GM20431 (cell line): ENCODE measurements around the gene PIP4K2A.
"Not testable (repeated sequence)": the region's sequence is repeated elsewhere in the genome, so short reads cannot be mapped to it uniquely, and the experiment has no call there.

Source experiments
- in situ Hi-C: fragments of 300-500 bp; cut with MseI, MboI; formaldehyde crosslinking; loops from one replicate; pipeline ENCODE4 v1.15.0; 2020; ENCODE audit warnings: low sequenced_read_pairs; ENCODE audit not compliant: unreplicated experiment

The PIP4K2A gene

GRCh38 chr10:22698941-22699440, 15.4 kb downstream of the PIP4K2A start:
- in situ Hi-C loops, result no loop called here

GRCh38 chr10:22697800-22698199, 16.6 kb downstream of the PIP4K2A start:
- in situ Hi-C loops, result no loop called here

DNA sequence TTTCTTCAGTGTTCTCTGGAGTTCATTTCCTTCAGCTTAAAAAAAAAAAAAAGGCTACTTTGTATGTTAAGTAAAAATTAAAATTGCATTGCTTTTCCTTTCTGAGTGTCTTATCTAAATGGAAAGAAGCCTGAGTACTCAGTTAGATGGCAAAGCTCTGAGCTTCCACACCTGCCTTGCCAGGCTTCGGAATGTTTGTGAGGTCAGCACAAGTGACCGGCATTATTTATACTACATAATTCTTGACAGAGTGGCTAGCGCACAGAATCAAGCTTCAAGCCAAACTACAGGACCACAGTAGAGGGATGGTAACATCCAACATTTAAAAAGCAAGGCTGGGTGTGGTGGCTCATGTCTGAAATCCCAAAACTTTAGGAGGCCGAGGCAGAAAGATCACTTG, 17.3 kb downstream of the PIP4K2A start:
- in situ Hi-C loops, result no loop called here

DNA sequence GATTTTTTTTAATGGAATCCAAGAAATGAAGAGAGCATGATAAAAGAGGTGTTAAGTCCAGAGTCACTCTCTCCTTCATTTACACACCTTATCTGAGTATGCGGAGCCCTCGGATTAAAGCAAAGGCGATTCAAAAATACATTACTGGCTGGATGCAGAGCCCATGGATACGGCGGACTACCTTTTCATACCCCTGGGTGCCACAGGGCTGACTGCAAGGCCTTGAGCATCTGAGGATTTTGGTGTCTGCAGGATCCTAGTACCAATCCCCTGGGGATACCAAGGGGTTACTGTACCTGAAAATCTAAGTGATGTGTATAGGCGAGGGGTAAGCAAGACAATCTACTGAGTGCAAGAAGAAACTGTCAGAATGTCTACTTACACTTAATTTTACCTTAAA, 20.5 kb downstream of the PIP4K2A start:
- in situ Hi-C loops, result no loop called here

DNA sequence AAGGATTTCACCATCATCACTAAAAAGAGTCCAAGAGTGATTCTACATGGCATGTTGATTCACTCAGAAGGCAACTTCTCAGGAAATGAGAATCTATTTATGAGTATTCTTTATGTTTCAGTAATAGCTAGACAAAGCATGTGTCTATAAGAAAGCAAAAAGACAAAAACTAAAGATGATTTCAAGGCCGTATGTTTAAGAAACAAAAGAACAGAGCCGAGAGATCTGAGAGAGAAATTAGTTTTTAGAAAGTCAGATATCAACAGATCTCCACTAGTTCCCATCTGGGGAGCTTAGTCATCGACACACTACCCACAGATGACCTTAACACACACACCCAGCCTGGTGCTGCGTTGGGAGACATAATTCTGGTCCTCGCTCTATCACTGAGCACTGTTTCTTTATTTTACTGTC, 21.0 kb downstream of the PIP4K2A start:
- in situ Hi-C loops, result no loop called here

- in situ Hi-C loops, result not testable (repeated sequence)
Observed at GRCh38 chr10:22692119-22692518, 22.3 kb downstream of the PIP4K2A start.

GRCh38 chr10:22690614-22691431, 23.6 kb downstream of the PIP4K2A start:
- in situ Hi-C loops, result no loop called here

DNA sequence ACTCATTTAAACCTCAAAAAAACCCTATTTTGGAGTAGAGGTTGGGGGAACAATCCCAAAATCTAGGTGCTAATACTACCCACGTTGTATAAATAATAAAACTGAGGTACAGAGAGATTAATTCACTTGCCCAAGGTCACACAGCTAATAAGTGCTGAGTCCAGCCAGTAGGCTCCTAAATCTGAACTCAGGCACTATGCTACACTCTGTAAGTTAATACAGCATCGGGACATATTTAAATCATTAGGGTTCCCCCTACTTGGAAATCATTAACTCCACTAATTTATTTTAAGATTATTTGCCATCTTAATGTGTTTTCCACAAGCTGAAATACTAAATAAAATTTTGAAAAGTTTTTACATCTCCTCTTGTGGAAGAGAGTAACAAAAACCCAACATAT, 24.2 kb downstream of the PIP4K2A start:
- in situ Hi-C loops, result no loop called here

DNA sequence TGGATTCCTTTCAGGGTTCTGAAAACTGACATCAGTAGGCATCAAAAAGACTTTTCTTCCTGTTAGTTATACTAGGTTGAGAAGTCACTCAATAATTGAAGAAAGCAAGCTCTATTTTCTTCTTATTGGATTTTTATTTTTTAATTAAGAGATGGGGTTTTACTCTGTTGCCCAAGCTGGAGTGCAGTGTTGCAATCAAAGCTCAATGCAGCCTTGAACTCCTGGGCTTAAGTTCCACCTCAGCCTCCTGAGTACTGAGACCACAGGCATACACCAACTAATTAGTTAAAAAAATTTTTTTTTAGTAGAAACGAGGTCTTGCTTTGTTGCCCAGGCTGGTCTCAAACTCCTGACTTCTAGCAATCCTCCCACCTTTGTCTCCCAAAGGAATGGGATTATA, 28.0 kb downstream of the PIP4K2A start:
- in situ Hi-C loops, result no loop called here

DNA sequence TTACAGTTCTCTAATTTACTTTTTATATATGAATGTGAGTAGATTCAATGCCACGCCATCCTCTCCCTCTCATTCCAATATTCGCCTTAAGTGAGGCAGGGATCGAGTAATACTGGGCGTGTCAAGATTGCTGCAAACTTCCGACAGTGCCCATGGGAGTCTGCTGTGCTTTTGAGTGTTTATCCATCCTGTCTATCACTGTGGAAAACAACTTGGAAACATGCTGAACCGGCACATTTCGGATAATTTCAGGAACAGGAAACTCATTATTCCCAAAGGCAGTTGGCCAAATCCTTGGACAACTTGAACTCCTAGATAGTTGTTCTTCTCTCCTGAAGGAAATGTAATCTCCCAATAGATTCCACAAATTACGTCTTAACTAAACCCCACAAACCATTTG, 28.5 kb downstream of the PIP4K2A start:
- in situ Hi-C loops, result no loop called here

- in situ Hi-C loops, result no loop called here
Observed at GRCh38 chr10:22684699-22685098, 29.7 kb downstream of the PIP4K2A start.

GRCh38 chr10:22683140-22683389, 31.3 kb downstream of the PIP4K2A start:
- in situ Hi-C loops, result no loop called here

- in situ Hi-C loops, result no loop called here
Observed at GRCh38 chr10:22682237-22683139, 31.9 kb downstream of the PIP4K2A start.

GRCh38 chr10:22681783-22682183, 32.6 kb downstream of the PIP4K2A start:
- in situ Hi-C loops, result no loop called here

GRCh38 chr10:22681301-22681700, 33.1 kb downstream of the PIP4K2A start:
- in situ Hi-C loops, result no loop called here

GRCh38 chr10:22679608-22680007, 34.8 kb downstream of the PIP4K2A start:
- in situ Hi-C loops, result no loop called here

- in situ Hi-C loops, result no loop called here
Observed at GRCh38 chr10:22677333-22677732, 37.0 kb downstream of the PIP4K2A start.

GRCh38 chr10:22676435-22676834, 37.9 kb downstream of the PIP4K2A start:
- in situ Hi-C loops, result no loop called here

DNA sequence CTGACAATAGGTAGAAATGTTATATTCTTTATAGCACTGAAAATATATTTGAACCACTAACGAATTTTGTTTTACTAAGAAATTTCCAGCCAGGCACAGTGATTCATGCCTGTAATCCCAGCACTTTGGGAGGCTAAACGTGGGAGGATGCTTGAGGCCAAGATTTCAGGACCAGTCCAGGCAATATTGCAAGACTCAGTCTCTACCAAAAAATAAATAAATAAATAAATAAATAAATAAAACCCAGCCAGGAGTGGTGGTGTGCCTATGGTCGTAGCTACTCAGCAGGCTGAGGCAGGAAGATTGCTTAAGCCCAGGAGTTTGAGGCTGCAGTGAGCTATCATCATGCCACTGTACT, 39.8 kb downstream of the PIP4K2A start:
- in situ Hi-C loops, result no loop called here

GRCh38 chr10:22673785-22674572, 40.4 kb downstream of the PIP4K2A start:
- in situ Hi-C loops, result no loop called here

- in situ Hi-C loops, result no loop called here
Observed at GRCh38 chr10:22673091-22673392, 41.3 kb downstream of the PIP4K2A start.
